BE2C (cell line): ENCODE measurements around the gene STAT5B.

Experiments used
- DNase-seq: peaks from one replicate; pipeline ENCODE4 v3.0.0-alpha.2; 2020
- H3K27me3 ChIP-seq: fragments of 250-450 bp; sonication (Bioruptor Pico); 2 replicates; pipeline ENCODE4 v1.5.1; 2020; ENCODE audit warnings: mild to moderate bottlenecking
- H3K36me3 ChIP-seq: fragments of 250-450 bp; sonication (Bioruptor Pico); 2 replicates; pipeline ENCODE4 v1.5.1; 2020; ENCODE audit warnings: mild to moderate bottlenecking
- H3K4me1 ChIP-seq: fragments of 250-450 bp; sonication (Bioruptor Pico); 2 replicates; pipeline ENCODE4 v1.5.1; 2020
- H3K4me3 ChIP-seq: 2 replicates; pipeline ENCODE4 v1.5.1; 2011; ENCODE audit warnings: low read depth, low read length
- H3K9me3 ChIP-seq: fragments of 250-450 bp; sonication (Bioruptor Pico); 2 replicates; pipeline ENCODE4 v1.5.1; 2020
- TF ChIP-seq, protein P1 (sequence below): IDR thresholded peaks from 2 replicates; pipeline ENCODE4 v1.5.1; 2012; ENCODE audit warnings: mild to moderate bottlenecking, low read depth, low read length

The STAT5B gene

DNA sequence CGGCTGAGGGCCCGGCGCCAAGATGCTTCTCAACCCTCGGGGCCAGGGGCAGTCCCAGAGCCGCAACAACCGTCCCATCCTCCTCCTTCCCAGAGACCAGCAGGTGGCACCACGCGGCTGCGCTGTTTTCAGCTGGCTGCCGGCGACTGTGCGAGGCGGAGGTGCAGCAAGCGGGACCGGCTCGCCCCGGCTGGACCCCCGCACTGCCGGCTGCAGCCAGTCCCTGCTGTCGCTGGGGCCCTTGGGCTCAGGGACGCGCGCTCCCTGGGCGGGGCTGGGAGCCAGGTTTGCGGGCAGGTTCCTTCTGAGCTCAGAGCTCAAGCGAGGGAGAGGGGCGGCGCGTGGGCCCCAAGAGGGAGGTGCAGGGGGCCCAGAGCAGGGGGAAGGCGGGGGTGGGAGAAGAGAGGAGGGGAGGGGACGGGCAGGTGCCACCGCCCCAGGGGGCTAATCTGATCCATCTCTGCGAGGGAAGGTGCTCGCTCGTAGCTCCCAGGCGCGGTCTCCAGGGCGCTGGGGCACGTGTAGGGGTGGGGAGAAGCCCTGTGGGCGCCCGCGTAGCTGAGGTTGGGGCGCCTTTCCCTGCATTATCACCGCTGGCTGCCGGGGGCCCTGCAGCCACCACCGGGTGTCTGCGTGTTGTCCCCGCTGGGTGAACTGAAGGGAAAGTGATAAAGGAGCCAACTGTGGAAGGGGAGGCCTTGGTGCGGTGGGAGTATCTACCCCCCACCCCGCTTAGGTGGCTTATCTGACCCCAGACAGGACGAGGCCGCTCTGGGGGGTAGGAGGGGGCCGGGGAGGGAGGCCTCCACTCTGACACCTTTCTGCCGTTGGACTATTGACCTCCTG, 36.3 kb upstream of the STAT5B start:
- TF ChIP-seq, protein P1, sequence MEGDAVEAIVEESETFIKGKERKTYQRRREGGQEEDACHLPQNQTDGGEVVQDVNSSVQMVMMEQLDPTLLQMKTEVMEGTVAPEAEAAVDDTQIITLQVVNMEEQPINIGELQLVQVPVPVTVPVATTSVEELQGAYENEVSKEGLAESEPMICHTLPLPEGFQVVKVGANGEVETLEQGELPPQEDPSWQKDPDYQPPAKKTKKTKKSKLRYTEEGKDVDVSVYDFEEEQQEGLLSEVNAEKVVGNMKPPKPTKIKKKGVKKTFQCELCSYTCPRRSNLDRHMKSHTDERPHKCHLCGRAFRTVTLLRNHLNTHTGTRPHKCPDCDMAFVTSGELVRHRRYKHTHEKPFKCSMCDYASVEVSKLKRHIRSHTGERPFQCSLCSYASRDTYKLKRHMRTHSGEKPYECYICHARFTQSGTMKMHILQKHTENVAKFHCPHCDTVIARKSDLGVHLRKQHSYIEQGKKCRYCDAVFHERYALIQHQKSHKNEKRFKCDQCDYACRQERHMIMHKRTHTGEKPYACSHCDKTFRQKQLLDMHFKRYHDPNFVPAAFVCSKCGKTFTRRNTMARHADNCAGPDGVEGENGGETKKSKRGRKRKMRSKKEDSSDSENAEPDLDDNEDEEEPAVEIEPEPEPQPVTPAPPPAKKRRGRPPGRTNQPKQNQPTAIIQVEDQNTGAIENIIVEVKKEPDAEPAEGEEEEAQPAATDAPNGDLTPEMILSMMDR, result peak; percentile 73
- peaks cover 8% of the 10 kb centered on the region for H3K36me3 ChIP-seq
- peak overlapping the region; percentile 52 for H3K4me3 ChIP-seq
- H3K4me1 ChIP-seq, result peaks cover 15% of the 10 kb centered on the region
- DNase-seq, result peak; percentile 96
- H3K9me3 ChIP-seq, result no peaks in the 10 kb centered on the region
- H3K27me3 ChIP-seq, result no peaks in the 10 kb centered on the region

DNA sequence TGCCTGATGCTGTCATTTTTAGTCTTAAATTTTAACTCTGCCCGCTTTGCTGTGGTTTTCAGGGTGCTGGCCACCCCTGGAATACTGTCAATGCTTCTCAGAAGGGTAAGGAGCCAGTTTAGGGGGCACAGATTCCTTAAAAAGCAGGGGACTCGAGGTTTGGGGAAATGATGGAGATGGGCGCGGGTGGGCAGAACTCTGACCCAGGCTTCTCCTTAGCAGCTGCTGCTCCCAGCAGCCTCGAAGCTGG, 35.8 kb upstream of the STAT5B start:
- Histone ChIP-seq H3K9me3 (no peaks in the 10 kb centered on the region), H3K36me3 (peaks cover 7% of the 10 kb centered on the region), H3K4me1 (peaks cover 15% of the 10 kb centered on the region), H3K27me3 (no peaks in the 10 kb centered on the region), H3K4me3 (peak overlapping the region; percentile 52)
- DNase-seq, result no peak
- TF ChIP-seq, protein P1, result no peak

DNA sequence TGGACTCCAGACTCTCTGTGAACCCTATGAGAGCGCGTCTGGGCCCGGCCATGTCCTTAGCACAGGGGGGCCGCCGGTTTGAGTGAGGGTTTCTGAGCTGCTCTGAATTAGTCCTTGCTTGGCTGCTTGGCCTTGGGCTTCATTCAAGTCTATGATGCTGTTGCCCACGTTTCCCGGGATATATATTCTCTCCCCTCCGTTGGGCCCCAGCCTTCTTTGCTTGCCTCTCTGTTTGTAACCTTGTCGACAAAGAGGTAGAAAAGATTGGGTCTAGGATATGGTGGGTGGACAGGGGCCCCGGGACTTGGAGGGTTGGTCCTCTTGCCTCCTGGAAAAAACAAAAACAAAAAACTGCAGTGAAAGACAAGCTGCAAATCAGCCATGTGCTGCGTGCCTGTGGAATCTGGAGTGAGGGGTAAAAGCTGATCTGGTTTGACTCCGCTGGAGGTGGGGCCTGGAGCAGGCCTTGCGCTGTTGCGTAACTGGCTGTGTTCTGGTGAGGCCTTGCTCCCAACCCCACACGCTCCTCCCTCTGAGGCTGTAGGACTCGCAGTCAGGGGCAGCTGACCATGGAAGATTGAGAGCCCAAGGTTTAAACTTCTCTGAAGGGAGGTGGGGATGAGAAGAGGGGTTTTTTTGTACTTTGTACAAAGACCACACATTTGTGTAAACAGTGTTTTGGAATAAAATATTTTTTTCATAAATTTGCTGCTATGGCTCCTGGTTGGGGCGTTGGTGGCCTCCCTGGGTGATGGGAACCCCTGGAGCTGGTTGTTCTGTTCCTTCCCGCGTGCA, 35.2 kb upstream of the STAT5B start:
- peak; percentile 96 for DNase-seq
- TF ChIP-seq, protein P1, result no peak

DNA sequence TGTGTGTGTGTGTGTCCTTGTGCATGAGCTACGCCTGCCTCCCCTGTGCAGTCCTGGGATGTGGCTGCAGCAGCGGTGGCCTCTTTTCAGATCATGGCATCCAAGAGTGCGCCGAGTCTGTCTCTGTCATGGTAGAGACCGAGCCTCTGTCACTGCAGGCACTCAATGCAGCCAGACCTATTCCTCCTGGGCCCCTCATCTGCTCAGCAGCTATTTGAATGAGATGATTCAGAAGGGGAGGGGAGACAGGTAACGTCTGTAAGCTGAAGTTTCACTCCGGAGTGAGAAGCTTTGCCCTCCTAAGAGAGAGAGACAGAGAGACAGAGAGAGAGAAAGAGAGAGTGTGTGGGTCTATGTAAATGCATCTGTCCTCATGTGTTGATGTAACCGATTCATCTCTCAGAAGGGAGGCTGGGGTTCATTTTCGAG, 34.6 kb upstream of the STAT5B start:
- TF ChIP-seq, protein P1, result no peak
- H3K36me3 ChIP-seq, result peaks cover 2% of the 10 kb centered on the region
- DNase-seq, result no peak
- no peak overlapping the region for H3K4me3 ChIP-seq
- H3K27me3 ChIP-seq, result no peaks in the 10 kb centered on the region
- H3K4me1 ChIP-seq, result peaks cover 15% of the 10 kb centered on the region
- no peaks in the 10 kb centered on the region for H3K9me3 ChIP-seq

More for the DNA sequence above, 35.2 kb upstream of the STAT5B start:
- Histone ChIP-seq H3K9me3 (no peaks in the 10 kb centered on the region), H3K4me3 (peak overlapping the region; percentile 52), H3K36me3 (peaks cover 5% of the 10 kb centered on the region), H3K27me3 (no peaks in the 10 kb centered on the region), H3K4me1 (peaks cover 15% of the 10 kb centered on the region)

DNA sequence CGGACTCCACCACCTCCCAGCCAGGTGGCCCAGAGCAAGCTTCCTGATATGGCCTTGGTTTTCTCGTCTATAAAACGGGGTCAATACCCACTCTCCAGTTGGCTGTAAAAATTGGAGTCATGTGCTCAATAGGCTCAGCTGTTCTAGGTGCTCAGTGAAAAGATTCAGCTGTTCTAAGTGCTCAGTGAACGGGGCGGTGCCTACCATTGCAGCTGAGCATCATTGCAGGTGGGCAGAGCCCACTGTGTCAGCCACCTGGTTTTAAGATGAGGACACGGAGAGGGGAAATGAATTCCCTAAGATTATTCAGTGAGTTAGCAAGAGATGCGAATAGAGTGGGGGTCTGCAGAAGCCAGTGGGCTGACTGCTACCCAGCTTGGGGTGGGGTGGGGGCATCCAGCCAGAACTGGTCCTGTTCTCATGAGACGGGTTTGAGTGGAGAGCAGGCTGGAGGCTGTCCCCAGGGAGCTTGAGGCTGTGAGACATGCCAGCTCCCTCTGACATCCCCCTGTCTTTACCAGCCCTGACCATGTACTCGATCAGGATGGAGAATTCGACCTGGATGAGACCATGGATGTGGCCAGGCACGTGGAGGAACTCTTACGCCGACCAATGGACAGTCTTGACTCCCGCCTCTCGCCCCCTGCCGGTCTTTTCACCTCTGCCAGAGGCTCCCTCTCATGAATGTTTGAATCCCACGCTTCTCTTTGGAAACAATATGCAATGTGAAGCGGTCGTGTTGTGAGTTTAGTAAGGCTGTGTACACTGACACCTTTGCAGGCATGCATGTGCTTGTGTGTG, 34.0 kb upstream of the STAT5B start:
- TF ChIP-seq, protein P1, result peak; percentile 45
- H3K4me3 ChIP-seq, result no peak overlapping the region
- H3K9me3 ChIP-seq, result no peaks in the 10 kb centered on the region
- peaks cover 15% of the 10 kb centered on the region for H3K4me1 ChIP-seq
- DNase-seq, result peak; percentile 56
- H3K27me3 ChIP-seq, result no peaks in the 10 kb centered on the region
- peaks cover under 1% of the 10 kb centered on the region for H3K36me3 ChIP-seq
